GM21786 (cell line): ENCODE results near the gene GPX8.
A peak's percentile ranks its signal among the peaks of the same experiment; 100 is the strongest.

ENCODE experiments used
- ATAC-seq: cut with Tn5 transposase; IDR thresholded peaks from one replicate; pipeline ENCODE4 v1.9.1; 2021; ENCODE audit not compliant: unreplicated experiment

Gene GPX8

DNA sequence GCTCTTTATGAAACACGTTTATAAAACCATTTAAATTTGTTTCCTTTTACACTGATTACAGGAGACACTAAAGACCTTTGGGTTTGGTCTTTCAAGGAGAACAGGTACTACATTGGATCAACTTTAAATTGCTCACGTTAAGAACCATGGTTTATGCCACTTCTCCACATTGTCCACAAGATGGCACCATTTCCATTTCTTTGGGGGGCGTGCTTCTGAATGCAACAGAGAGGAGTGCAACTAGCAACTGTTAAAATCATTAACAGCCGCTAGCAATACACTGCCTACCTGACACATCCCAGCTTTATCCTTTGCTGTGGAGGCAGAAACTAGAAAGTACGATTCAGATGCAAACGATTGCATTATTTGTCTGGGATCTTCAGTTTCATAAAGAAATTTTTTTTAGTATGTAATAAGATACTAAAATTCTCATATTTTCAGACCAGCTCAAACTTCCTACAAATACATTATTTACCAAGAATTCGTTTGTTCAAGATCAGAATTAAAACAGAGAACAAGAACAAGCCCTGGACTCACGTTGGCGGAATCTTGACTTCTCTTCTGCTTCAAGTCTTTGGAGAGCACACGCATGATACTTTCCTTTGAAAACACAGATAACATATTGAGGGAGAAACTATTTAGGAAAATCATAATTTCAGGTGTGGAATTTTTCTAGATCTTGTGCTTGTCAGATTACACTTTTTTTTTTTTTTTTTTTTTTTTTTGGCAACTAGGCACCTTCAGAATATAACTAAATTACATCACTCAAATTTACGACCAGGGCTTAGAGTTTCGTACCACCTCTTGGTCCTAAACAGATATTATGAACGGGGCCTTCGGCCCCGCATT, 12.3 kb downstream of the GPX8 start:
- peak; percentile 62 for ATAC-seq

DNA sequence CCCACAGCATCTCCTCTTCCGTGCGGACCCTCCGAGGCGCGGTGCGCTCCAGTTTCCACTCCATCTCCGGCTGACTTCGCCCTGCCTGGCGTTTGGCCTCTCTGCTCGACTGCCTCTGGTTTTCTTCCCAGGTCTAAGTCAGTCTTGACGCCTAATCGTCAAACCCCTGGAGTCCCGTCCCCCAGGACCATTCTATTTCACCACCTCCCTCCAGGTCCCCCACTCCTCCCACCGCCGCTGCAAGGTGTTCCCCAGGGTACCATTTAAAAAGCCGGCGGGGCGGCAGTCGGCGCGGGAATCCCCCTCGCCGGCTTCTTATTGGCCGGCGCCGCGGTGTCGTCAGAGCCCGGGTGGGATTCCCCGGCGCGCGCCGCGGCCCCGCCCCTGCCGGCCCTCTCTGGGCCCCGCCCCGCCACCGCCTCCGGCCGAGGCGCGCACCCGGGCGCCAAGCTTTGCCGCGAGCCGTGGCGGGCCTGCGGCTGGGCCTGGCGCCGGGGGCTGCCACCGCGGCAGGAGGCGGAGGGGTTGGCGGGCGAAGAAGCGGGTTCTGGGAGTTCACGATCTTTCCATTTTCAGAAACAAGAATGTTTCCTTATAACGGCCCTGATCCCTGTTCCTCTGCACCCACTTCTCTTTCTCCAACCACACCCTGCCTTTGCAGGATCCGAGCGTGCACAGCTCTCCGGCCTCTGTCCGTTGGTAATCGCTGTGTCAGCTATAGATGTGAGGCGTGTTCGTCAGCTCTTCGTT, 13.1 kb downstream of the GPX8 start, which contains the start of gene CDC20B:
Gene CDC20B, minus strand, starts transcription at position 241 of the 750 bp plus-strand sequence. Its CDS starts 177 bp downstream, at position 64.
- ATAC-seq = peak; percentile 82

DNA sequence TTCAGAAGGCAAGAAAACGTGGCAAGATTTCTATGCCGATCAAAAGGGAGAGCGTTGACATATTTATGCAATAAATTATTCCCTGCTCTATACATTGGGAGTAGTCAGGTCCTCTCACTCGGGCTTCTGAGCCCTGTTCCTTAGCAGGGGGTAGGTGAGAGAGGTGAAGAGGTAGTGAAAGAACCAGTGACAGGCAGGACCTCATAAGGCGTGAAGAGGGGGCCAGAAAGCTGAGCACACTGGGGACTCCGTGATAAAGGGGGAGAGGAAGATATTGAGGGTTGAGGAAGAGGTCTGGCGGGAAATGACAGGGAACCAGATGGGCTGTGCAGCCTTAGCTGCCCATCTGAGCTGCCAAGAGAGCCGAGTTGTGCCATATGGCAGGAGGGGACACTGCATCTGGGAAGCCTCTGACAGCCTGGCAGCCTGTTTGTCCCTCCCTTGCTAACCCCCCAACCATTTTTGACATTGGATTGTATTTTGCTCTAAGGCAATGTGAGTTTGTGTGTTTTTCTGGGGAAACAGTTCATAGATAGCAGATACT, 13.8 kb downstream of the GPX8 start:
- ATAC-seq = no peak

DNA sequence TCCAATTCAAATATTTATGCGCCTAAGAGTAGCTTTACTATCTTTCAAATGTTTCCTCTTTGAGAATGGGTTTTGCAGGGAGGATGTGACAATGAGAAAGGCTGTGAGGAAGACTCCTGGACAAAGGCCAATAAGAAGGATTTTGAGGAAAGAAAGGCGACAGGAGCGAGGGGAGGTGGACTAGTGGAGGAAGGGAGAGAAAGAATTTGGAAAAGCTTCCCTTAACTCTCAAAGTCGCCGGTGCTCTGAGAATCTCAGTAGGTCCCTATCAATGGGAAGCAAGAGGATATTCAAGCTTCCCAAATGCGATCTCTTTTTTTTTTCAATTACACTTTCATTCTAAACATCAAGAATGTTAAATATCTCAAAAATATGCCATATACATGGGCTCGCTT, 15.8 kb downstream of the GPX8 start:
- ATAC-seq = no peak

DNA sequence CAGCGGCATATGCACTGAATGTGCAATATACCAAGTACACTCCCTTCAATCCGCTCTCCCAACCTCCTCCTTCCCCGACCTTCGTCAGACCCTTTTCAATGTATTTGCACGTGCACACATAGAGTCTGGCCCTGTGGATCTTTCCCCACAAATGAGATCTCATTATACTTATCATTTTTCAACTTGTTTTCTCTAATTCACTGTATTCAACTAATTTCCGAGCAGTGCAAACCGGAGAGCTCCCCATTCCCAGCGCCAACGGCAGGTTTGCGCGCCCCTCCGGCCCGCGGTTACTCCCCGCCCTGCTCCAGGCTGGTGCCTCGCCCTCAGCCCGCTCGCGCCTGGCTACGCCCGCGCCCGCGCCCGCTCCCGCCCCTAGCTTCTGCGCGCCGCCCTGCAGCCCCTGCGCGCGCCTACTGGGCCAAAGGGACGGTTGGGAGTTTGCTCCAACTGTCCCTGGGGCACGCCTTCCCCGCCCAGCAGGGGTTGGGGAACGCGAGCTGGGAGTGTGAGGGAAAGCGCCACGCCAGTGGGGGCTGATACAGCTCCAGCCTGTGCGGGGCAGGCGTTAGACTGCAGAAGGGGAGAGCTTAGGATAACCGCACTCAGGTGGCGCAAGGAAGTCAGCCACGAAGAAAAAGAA, 16.3 kb downstream of the GPX8 start:
- ATAC-seq = no peak

DNA sequence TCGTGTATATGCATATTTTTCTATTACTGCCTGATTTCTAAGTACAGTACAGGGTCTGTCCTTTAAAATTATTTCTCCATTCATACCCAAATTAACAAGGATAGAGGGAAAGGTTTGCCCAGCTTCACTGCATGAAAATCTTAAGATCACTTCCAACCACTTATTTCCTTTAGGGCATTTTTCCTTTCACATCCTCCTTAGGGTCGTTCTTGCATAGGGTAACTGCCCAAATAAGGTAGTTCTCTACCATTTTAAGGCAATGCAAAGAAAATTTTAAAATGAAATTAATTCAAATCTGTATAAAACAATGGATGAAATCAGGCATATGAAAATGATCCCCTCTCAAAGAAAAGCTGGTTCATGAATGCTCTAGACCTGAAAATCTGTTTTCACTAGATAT, 17.1 kb downstream of the GPX8 start:
- ATAC-seq = no peak

DNA sequence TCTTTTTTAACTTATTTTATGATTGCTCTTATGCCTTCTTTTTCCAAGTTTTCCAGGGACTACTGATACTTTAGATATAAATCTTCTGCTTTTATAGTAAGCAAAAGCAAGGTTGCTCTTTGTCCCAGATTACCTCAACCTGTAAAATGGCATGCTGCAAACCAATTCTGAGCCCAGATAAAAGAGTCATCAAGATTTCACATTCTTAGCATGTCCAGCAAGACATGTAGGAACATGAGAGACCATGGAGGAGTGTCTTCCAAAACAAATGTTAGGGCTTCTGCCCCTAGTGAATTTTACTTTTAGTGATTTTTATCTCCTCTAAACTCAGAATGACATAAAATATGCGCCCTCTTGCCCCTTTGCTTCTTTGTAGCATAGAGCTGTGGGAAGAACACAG, 20.0 kb downstream of the GPX8 start:
- no peak for ATAC-seq

DNA sequence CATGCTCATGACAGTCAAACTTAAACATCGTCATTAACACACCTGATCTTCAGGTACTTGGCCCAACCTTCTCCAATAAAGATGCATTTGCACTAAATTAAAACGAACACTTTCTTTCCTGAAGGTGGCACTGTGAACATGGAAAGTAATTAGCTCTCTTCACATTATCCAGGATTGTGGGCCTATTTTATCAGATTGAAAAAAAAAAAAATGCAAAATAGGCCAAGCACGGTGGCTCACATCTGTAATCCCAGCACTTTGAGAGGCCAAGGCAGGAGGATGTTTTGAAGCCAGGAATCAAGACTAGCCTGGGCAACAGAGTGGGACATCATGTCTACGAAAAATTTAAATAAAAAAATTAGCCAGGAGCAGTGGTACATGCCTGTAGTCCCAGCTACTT, 27.4 kb downstream of the GPX8 start:
- ATAC-seq = no peak

DNA sequence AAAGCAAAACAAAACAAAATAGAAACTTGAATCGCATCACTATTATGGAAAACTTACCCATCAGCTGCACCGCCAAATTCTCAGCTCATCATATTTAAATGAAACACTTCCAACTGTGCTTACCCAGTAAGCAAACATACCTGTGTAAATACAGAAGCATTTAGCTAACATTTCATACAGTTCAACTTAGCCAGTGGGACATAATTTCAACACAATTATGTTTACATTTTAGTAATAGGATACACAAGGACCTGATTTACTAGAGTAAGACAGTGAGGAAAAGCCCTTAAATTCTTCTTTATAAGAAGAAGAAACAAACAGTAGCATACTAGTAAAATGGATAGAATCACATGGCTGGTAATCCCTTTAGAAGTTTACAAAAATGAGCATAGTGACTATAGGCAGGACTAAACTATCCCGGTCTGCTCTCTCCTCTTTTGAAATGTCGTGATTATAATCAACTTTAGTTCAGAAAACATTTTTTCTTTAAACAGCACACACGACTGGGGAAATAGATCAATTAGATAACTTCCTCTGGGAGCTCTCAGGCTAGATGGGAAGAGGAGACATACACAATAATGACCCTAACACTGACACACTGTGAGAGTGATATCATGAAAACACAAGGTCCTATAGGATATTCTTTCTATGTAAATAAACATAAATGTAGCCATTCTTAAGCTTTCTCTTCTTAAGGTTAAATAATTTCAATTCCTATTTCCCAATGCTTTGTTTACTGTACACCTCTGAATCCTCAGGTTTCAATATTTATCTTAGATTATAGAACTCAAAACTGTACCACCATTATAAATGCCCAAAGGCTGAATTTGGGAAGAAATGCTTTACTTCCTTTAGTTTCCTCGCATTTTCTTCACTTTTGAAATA, 28.9 kb downstream of the GPX8 start:
- ATAC-seq = no peak

DNA sequence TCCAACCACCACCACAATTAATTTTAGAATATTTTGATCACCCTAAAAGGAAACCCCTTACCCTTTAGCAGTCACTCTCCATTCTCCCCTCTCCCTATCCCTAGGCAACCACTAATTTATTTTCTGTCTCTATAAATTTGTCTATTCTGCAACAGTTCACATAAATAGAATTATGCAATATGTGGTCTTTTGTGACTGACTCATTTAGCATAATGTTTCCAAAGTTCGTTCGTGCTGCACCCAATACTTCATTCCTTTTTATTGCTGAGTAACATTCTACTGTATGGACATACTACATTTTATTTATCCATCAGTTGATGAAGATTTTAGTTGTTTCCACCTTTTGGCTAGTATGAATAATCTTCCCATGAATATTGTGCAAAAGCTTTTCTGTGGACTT, 31.2 kb downstream of the GPX8 start:
- ATAC-seq = no peak

DNA sequence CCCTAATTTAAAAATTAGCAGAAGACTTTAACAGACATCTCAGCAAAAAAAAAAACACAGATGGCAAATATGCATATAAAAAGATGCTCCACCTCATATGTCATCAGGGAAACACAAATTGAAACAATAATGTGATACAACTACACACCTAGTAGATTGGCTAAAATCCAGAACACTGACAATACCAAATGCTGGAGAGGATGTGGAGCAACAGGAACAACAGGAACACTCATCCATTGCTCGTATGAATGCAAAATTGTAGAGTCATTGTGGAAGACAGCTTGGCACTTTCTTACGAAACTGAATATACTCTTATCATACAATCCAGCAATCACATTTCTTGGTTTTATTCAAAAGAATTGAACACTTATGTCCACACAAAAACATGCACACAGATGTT, 45.0 kb downstream of the GPX8 start:
- ATAC-seq = no peak

DNA sequence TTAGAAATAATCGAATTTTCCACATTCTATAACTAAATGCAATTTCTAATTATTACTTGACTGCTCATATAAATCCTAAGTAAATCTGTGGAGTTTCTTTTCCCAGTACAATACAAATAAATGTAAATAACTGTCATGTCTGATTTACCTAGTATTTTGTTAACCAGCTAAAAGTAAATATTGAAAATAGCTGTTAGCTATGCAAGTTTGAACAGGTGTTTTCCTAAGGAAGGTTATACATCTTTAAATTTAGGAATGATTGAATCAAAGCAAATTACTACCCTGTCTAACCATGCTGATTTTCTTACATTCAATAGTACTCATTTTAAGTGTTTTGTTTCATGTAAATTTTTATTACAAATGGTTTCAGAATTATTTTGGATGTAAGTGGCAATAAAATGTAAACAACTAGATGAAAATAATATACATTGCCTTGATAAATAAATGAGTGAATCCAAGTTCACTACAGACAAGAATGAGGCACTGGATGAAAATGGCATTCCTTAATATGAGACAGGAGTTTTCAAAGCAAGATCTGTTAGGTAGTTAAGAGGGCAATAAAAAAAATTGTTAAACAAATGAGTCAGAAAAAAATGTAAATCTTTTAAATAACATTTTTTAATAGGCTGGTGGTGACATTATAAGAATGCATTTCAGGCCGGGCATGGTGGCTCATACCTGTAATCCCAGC, 51.4 kb downstream of the GPX8 start:
- no peak for ATAC-seq
